HG03571 (cell line): ENCODE measurements around the gene CEMP1.
"Not testable (repeated sequence)": the region's sequence is repeated elsewhere in the genome, so short reads cannot be mapped to it uniquely, and the experiment has no call there.

ENCODE experiments used
- ATAC-seq: cut with Tn5 transposase; IDR thresholded peaks from one replicate; pipeline ENCODE4 v1.9.1; 2021; ENCODE audit not compliant: unreplicated experiment

The CEMP1 gene

DNA sequence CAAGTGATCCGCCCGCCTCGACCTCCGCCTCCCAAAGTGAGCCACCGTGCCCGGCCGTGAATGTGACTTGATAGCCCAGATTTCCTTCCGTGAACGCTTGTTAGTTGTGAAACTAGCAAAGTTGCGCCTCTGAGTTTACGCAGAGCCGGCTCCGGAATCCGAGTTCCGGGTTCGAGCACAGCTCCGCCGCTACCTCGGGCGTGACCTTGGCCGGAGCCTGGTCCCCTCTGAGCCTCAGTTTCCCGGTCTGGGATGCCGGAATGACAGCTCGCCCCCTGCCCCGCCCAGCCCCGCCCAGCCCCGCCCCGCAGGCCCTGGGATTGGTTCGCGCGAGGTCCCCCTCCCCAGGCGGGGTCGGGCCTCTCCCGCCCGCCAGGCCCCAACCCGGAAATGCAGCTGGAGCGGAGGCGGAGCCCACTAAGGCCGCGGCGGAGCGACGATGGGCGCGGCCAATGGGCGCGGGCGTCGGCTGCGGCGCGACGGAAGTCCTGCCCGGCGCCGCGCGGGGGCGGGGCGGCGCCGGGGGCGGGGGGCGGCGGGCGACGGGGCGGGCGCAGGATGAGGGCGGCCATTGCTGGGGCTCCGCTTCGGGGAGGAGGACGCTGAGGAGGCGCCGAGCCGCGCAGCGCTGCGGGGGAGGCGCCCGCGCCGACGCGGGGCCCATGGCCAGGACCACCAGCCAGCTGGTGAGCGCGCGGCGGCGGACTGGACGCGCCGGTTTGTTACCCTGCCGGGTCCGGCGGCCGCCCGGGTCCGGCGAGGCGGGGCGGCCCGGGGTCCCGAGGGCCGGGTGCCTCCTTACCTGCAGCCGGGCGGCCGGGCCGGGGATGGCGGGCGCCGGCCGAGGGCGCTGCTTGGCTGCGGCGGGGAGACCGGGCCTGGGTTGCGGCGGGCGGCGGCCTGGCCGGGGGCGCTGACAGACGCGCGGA lies 6.5 kb upstream of the CEMP1 start, which contains the start of gene PDPK1:
Gene PDPK1, plus strand, starts transcription at position 571 of the 929 bp plus-strand sequence. Its CDS starts 92 bp downstream, at position 663.
- peak; percentile 72 for ATAC-seq

DNA sequence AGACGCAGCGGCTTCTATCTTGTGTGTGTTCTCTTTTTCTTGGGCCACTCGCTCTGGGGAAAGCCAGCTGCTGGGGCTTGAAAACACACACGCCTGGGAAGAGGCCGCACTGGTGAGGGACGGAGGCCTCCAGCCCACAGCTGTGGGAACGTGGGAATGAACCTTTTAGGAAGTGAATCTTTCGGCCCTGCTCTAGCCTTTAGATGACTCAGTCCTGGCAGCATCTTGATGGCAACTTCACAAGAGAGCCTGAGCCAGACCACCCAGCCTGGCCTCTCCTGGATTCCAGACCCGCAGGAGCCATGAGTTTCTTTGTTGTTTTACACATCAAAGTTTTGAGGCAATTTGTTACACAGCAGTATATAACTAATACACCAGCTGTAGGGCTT lies 4.4 kb upstream of the CEMP1 start:
- no peak for ATAC-seq

DNA sequence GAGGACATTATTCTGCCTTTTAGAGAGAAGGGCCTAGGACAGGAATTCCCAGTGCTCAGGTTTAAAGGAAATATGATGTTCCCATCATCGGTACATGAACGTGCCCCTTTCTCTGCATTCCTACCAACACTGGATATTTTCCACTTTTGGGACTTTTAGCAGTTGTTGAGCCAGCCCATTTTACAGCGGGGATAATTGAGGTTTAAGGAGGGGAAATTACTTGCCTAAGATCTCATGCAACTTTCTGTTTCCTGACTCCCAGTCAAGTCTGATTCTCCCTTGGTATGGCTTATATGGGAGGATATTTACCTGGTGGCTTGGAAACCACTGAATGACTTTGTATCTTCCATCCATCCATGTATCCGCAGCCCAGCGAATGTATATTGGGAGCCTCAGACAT lies 3.1 kb upstream of the CEMP1 start:
- not testable (repeated sequence) for ATAC-seq

DNA sequence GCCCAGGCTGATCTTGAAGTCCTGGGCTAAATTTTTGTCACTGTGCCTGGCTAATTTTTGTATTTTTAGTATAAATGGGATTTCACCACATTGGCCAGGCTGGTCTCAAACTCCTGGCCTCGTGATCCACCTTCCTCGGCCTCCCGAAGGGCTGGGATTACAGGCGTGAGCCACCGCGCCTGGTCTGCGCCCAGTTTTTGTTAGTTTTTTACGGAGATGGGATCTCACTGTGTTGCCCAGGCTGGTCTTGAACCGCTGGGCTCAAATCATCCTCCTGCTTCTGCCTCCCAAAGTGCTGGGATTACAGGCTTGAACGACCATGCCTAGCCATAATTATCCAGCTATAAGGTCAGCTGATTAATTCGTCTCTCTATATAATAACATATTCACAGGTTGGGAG lies 2.7 kb upstream of the CEMP1 start:
- ATAC-seq: no peak

- ATAC-seq: not testable (repeated sequence)
These were observed 2.0 kb upstream of the CEMP1 start for GRCh38 chr16:2533142-2533755.

- ATAC-seq: no peak
These were observed 1.4 kb upstream of the CEMP1 start for GRCh38 chr16:2532494-2533141.

- peak; percentile 68 for ATAC-seq
These were observed 687 bp upstream of the CEMP1 start for GRCh38 chr16:2531696-2532493.

DNA sequence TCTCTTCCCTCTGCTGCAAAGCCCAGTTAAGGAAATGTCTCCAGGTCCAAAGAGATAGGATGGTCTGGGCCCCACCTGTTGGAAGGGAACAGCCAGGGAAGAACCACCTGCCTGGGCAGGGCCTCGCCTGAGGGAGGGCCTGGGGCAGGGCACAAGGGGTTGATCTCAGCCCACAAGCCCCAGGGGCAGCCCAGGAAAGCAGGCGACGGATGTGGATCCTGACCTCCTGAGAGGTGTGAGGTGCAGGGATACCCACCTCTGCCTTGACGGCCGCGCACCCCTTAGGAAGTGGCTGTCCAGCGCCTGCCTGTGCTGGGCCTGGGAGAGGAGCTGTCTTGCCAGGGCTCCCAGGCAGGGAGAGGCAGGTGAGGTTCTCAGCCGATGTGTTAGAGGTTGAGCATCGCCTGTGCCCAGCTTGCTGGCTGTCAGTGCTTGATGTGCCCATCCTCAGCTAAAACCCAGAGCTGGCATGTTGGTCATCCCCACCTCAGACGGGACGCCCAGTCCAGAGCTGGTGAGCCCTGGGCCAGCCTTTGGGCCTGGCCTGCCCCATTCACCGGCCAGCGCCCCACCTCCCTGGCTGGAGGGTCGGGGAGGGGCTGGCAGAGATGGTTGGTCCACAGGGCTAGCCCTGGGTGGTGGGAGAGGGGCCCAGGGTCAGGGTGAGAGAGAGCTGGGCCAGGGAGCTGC lies 434 bp downstream of the CEMP1 start:
- no peak for ATAC-seq

- ATAC-seq: no peak
These were observed 1.1 kb downstream of the CEMP1 start for GRCh38 chr16:2529961-2530628.

DNA sequence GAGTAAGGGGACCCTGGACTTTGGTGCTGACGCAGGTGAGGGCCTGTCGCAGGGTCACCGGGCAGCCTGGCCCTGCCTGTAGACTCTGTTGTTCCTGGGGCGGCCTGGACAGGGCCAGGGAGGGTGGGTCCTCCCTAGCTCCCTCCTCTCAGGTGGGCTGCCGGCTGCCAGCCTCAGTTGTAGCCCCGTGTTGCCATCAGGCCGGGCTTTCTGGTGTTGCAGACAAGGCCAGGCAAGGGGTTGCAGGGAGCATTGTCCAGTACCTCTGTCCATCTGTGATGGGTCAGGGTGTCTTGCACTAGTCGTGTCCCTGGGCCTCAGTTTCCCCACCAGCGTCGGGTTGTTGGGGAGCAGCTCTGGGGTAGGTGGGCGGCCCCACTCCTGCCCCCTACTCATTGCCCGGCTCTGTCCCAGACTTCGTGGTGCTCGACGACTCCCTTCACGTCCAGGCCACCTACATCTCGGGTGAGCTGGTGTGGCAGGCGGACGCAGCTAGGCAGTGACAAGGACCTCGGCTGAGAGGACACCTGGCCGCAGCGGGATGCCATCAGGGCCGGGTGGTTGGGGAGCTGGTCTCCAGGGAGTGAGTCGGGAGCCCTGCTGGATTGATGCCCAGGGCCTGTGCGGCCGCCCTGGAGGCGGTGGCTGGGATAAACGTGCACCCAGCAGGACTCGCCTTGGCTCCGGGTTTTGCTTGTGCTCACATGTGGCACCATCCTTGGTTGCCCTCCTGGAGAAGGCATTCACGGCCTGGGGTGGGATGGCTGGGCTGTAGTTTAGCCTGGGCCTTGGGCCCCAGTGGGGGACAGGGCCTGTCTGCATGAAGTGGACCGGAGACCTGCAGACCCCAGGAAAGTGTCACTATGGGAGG lies 1.9 kb downstream of the CEMP1 start:
- ATAC-seq: no peak

- ATAC-seq: no peak
These were observed 2.8 kb downstream of the CEMP1 start for GRCh38 chr16:2528161-2529060.

DNA sequence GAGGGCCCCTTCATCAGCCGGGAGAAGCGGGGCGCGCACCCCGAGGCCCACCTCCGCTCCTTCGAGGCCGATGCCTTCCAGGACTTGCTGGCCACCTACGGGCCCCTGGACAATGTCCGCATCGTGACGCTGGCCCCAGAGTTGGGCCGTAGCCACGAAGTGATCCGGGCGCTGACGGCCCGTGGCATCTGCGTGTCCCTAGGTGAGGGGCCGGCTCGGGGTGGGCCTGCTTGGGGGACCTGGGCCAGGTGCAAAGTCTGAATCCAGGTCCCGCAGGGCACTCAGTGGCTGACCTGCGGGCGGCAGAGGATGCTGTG lies 3.5 kb downstream of the CEMP1 start:
- ATAC-seq: no peak

GRCh38 chr16:2527071-2527783 lies 4.0 kb downstream of the CEMP1 start:
- no peak for ATAC-seq

DNA sequence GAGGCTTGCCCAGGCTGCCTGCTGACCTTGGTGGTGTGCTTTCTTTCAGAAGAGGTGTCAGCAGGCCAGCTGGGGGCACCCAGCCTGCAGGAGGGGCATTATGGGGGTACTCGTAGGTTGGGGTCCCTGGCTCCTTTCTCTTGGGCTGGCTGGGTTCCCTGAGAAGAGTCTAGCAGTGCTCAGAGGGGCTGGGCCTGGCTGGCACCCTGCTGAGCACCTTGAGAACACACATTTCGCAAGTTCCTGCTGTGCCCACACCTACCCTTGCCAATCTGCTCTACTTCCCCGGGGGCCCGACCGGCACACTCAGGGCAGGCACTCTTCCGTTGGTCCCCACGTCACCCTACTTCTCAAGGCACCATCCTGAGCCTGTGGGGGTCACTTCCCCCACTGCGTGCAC lies 5.1 kb downstream of the CEMP1 start:
- ATAC-seq: no peak

DNA sequence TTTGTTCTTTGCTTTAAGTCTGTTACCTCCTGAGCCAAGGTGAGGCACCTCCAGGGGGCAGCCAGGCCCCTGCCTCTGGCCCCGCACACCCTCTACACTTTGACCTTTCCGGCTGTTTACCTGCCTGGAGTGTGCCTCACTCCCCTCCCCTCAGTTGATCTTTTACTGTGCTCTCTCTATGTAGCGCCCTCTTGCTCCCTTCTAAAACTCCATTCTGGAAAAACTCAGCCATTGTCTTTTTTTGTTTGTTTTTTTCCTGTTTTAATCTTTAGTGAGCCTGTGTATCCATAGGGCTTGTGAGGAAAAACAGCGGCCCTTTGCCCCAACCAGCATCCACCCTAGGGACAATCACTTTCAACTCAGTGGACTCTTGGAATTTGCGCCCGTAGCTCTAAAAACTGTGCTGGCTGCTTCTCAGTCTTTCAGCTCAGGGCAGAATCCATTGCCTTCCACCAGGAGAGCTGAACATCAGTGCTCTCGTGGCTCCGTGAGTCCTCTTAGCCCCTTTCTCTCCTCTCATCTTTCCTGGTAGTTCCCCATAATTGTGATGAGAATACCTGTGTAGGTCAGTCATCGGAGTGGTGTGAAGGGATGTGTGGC lies 6.8 kb downstream of the CEMP1 start:
- ATAC-seq: no peak

DNA sequence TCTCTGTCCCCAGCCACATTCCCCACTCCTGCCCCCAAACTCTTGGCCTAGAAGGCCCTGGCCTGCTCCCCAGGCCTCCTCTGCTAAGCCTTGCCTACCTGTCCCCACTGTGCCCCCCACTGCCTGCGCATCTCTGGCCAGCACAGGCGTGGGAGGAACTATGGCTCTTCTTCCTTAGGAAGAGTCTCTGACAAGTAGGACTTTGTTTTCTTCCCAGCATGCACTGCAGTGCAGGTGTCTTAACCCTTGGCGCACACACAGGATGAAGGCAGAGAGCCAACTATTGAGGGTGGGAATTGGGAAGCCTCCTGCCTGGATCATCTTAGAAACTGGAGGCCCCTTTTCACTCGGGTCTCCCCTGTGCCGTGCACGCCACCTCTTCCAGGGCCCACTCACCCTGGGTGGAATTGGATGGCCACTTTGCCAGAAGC lies 7.4 kb downstream of the CEMP1 start:
- ATAC-seq: no peak
